ENCODE data around the gene CISD1. TPM values are rescaled to one million over a fixed set of nuclear protein-coding genes. Genes with fewer than 3 reads are reported as not detected.

CISD1 gene
- polyA plus RNA-seq, 2 donors: 9.0 to 33.2 TPM

DNA sequence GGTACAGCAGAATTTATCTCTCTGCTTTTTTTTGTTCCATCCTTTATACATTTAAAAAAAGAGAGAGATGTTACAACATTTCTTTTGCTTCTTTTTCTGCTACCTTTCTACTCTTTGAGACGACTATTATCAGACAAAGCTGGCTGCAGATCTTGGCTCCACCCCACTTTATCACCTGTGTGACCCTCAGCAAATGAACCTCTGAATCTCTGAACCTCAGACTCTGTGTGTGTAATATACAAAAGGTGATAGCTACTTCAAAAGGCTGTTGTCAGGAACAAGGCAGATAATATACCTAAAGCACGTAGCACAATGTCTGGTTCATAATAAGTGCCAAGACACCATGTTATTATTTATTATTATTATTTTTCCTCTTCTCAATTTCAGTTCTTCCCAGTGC, 33.3 kb downstream of the CISD1 start:
- WGBS, 2 donors: 40 to 46% methylated on average over 2 of the region's 2 CpGs
- no peak overlapping the region for H3K4me3 ChIP-seq (ENCODE audit: low read depth in 1 of 2, low read length in 2 of 2)
- H3K27ac ChIP-seq (ENCODE audit: low read depth in 2 of 2, low read length in 1 of 2): no peak overlapping the region
- H3K9me3 ChIP-seq (ENCODE audit: control insufficient read depth in 2 of 2, insufficient read depth in 1 of 2, low read depth in 1 of 2, low read length in 1 of 2): no peaks in the 10 kb centered on the region
- peaks cover 0 to 2% of the 10 kb centered on the region in 2 donors for H3K27me3 ChIP-seq (ENCODE audit: control insufficient read depth in 1 of 2, insufficient read depth in 2 of 2, low read length in 2 of 2)
- H3K36me3 ChIP-seq (ENCODE audit: control insufficient read depth in 2 of 2, insufficient read depth in 2 of 2, low read length in 1 of 2): no peaks in the 10 kb centered on the region
- no peaks in the 10 kb centered on the region for H3K4me1 ChIP-seq (ENCODE audit: control insufficient read depth in 2 of 2, insufficient read depth in 2 of 2, low read length in 1 of 2)

DNA sequence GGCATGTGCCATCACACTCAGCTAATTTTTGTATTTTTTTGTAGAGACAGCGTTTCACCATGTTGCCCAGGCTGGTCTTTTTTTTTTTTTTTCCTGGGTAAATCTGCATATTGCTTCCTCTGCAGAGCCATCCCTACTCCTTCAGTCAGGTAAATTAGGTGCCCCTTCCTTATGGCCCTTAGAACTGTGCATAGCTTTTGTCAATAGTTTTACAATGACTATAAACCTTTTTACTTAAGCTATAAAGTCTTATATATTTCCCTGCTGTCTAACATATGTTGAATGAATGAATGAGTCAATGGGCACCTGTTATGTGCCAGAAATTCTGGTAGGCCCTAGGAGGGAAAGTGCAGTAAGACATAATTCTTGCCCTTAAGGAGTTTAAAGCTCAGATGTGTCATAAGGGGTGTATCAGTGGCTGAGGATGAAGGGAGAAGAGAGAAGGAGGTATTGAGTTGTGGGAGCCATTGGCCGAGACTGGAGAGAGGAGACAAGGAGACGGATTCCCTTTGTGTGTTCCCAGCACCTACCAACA, 35.2 kb downstream of the CISD1 start:
- Histone ChIP-seq H3K4me1 (ENCODE audit: control insufficient read depth in 2 of 2, insufficient read depth in 2 of 2, low read length in 1 of 2) (no peaks in the 10 kb centered on the region), H3K36me3 (ENCODE audit: control insufficient read depth in 2 of 2, insufficient read depth in 2 of 2, low read length in 1 of 2) (no peaks in the 10 kb centered on the region), H3K27ac (ENCODE audit: low read depth in 2 of 2, low read length in 1 of 2) (no peak overlapping the region), H3K4me3 (ENCODE audit: low read depth in 1 of 2, low read length in 2 of 2) (no peak overlapping the region), H3K9me3 (ENCODE audit: control insufficient read depth in 2 of 2, insufficient read depth in 1 of 2, low read depth in 1 of 2, low read length in 1 of 2) (no peaks in the 10 kb centered on the region), H3K27me3 (ENCODE audit: control insufficient read depth in 1 of 2, insufficient read depth in 2 of 2, low read length in 2 of 2) (peaks cover 0 to 2% of the 10 kb centered on the region in 2 donors)
- WGBS, 2 donors: 83 to 94% methylated on average over 3 of the region's 3 CpGs

DNA sequence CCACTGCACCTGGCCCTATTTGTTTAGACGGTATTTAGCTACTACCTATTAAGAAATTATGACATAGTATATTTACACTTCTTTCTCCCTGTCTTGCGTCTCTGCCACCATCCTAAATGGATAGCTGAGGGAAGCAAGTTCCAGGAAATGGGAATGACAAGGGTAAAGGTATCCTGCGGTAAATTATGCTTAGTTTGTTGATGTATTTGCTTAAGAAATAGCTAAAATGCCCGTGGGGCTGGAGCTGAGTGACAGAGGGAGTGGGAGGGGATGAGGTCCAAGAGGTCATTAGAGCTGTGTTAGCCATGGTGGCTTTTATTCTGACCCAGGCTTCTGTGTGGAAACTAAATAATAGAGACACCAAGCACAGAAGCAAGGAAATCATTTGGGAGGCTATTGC, 36.9 kb downstream of the CISD1 start:
- Histone ChIP-seq H3K4me1 (ENCODE audit: control insufficient read depth in 2 of 2, insufficient read depth in 2 of 2, low read length in 1 of 2) (no peaks in the 10 kb centered on the region), H3K9me3 (ENCODE audit: control insufficient read depth in 2 of 2, insufficient read depth in 1 of 2, low read depth in 1 of 2, low read length in 1 of 2) (no peaks in the 10 kb centered on the region), H3K36me3 (ENCODE audit: control insufficient read depth in 2 of 2, insufficient read depth in 2 of 2, low read length in 1 of 2) (no peaks in the 10 kb centered on the region), H3K27me3 (ENCODE audit: control insufficient read depth in 1 of 2, insufficient read depth in 2 of 2, low read length in 2 of 2) (peaks cover 0 to 2% of the 10 kb centered on the region in 2 donors), H3K27ac (ENCODE audit: low read depth in 2 of 2, low read length in 1 of 2) (no peak overlapping the region), H3K4me3 (ENCODE audit: low read depth in 1 of 2, low read length in 2 of 2) (no peak overlapping the region)
- 52 to 53% methylated on average over 4 of the region's 4 CpGs for whole genome bisulfite sequencing, 2 donors

- peaks cover 0 to under 1% of the 10 kb centered on the region in 2 donors for H3K9me3 ChIP-seq (ENCODE audit: control insufficient read depth in 2 of 2, insufficient read depth in 1 of 2, low read depth in 1 of 2, low read length in 1 of 2)
- no peaks in the 10 kb centered on the region for H3K36me3 ChIP-seq (ENCODE audit: control insufficient read depth in 2 of 2, insufficient read depth in 2 of 2, low read length in 1 of 2)
- no peaks in the 10 kb centered on the region for H3K4me1 ChIP-seq (ENCODE audit: control insufficient read depth in 2 of 2, insufficient read depth in 2 of 2, low read length in 1 of 2)
- no peak overlapping the region for H3K27ac ChIP-seq (ENCODE audit: low read depth in 2 of 2, low read length in 1 of 2)
- peaks cover 0 to 2% of the 10 kb centered on the region in 2 donors for H3K27me3 ChIP-seq (ENCODE audit: control insufficient read depth in 1 of 2, insufficient read depth in 2 of 2, low read length in 2 of 2)
- H3K4me3 ChIP-seq (ENCODE audit: low read depth in 1 of 2, low read length in 2 of 2): no peak overlapping the region
- 91% methylated on average over 3 of the region's 3 CpGs for WGBS, 2 donors
Observed at GRCh38 chr10:58307676-58308075, 38.7 kb downstream of the CISD1 start.

GRCh38 chr10:58311026-58311425, 42.1 kb downstream of the CISD1 start:
- no peak overlapping the region for H3K27ac ChIP-seq (ENCODE audit: low read depth in 2 of 2, low read length in 1 of 2)
- no peaks in the 10 kb centered on the region for H3K36me3 ChIP-seq (ENCODE audit: control insufficient read depth in 2 of 2, insufficient read depth in 2 of 2, low read length in 1 of 2)
- H3K27me3 ChIP-seq (ENCODE audit: control insufficient read depth in 1 of 2, insufficient read depth in 2 of 2, low read length in 2 of 2): no peaks in the 10 kb centered on the region
- peaks cover 0 to 2% of the 10 kb centered on the region in 2 donors for H3K9me3 ChIP-seq (ENCODE audit: control insufficient read depth in 2 of 2, insufficient read depth in 1 of 2, low read depth in 1 of 2, low read length in 1 of 2)
- H3K4me1 ChIP-seq (ENCODE audit: control insufficient read depth in 2 of 2, insufficient read depth in 2 of 2, low read length in 1 of 2): no peaks in the 10 kb centered on the region
- no peak overlapping the region for H3K4me3 ChIP-seq (ENCODE audit: low read depth in 1 of 2, low read length in 2 of 2)

GRCh38 chr10:58316874-58317273, 47.9 kb downstream of the CISD1 start:
- no peaks in the 10 kb centered on the region for H3K4me1 ChIP-seq (ENCODE audit: control insufficient read depth in 2 of 2, insufficient read depth in 2 of 2, low read length in 1 of 2)
- H3K27ac ChIP-seq (ENCODE audit: low read depth in 2 of 2, low read length in 1 of 2): no peak overlapping the region
- no peaks in the 10 kb centered on the region for H3K27me3 ChIP-seq (ENCODE audit: control insufficient read depth in 1 of 2, insufficient read depth in 2 of 2, low read length in 2 of 2)
- no peaks in the 10 kb centered on the region for H3K36me3 ChIP-seq (ENCODE audit: control insufficient read depth in 2 of 2, insufficient read depth in 2 of 2, low read length in 1 of 2)
- H3K4me3 ChIP-seq (ENCODE audit: low read depth in 1 of 2, low read length in 2 of 2): no peak overlapping the region
- H3K9me3 ChIP-seq (ENCODE audit: control insufficient read depth in 2 of 2, insufficient read depth in 1 of 2, low read depth in 1 of 2, low read length in 1 of 2): peaks cover 0 to 2% of the 10 kb centered on the region in 2 donors

- Histone ChIP-seq H3K27me3 (ENCODE audit: control insufficient read depth in 1 of 2, insufficient read depth in 2 of 2, low read length in 2 of 2) (no peaks in the 10 kb centered on the region), H3K27ac (ENCODE audit: low read depth in 2 of 2, low read length in 1 of 2) (no peak overlapping the region), H3K4me1 (ENCODE audit: control insufficient read depth in 2 of 2, insufficient read depth in 2 of 2, low read length in 1 of 2) (no peaks in the 10 kb centered on the region), H3K36me3 (ENCODE audit: control insufficient read depth in 2 of 2, insufficient read depth in 2 of 2, low read length in 1 of 2) (no peaks in the 10 kb centered on the region), H3K4me3 (ENCODE audit: low read depth in 1 of 2, low read length in 2 of 2) (no peak overlapping the region), H3K9me3 (ENCODE audit: control insufficient read depth in 2 of 2, insufficient read depth in 1 of 2, low read depth in 1 of 2, low read length in 1 of 2) (no peaks in the 10 kb centered on the region)
- WGBS, 2 donors: 57 to 68% methylated on average over 2 of the region's 2 CpGs
Observed at GRCh38 chr10:58318346-58318745, 49.4 kb downstream of the CISD1 start.

- no peaks in the 10 kb centered on the region for H3K27me3 ChIP-seq (ENCODE audit: control insufficient read depth in 1 of 2, insufficient read depth in 2 of 2, low read length in 2 of 2)
- no peak overlapping the region for H3K4me3 ChIP-seq (ENCODE audit: low read depth in 1 of 2, low read length in 2 of 2)
Observed at GRCh38 chr10:58319599-58319998, 50.6 kb downstream of the CISD1 start.

DNA sequence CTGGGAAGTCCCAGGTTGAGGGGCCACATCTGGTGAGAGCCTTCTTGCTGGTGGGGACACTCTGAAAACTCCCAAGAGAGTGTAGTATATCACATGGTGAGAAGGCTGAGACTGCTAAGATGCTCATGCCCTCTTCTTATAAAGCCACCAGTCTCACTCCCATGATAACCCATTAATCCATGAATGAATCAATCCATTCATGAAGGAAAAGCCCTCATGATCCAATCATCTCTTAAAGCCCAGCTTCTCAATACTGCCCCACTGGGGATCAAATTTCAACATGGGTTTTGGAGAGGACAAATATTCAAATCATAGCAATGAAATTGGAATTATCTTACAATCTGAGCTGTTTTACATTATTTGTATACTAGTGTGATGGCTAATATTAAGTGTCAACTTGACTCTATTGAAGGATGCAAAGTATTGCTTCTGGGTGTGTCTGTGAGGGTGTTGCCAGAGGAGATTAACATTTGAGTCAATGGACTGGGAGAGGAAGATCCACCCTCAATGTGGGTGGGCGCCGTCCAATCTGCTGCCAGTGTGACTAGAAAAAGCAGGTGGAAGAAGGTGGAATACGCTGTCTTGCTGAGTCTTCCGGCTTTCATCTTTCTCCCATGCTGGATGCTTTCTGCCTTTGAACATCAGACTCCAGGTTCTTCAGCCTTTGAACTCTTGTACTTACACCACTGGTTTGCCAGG, 51.5 kb downstream of the CISD1 start:
- Histone ChIP-seq H3K4me1 (ENCODE audit: control insufficient read depth in 2 of 2, insufficient read depth in 2 of 2, low read length in 1 of 2) (no peaks in the 10 kb centered on the region), H3K4me3 (ENCODE audit: low read depth in 1 of 2, low read length in 2 of 2) (no peak overlapping the region), H3K27me3 (ENCODE audit: control insufficient read depth in 1 of 2, insufficient read depth in 2 of 2, low read length in 2 of 2) (no peaks in the 10 kb centered on the region), H3K27ac (ENCODE audit: low read depth in 2 of 2, low read length in 1 of 2) (no peak overlapping the region), H3K9me3 (ENCODE audit: control insufficient read depth in 2 of 2, insufficient read depth in 1 of 2, low read depth in 1 of 2, low read length in 1 of 2) (no peaks in the 10 kb centered on the region), H3K36me3 (ENCODE audit: control insufficient read depth in 2 of 2, insufficient read depth in 2 of 2, low read length in 1 of 2) (no peaks in the 10 kb centered on the region)
- 85 to 94% methylated on average over 4 of the region's 4 CpGs for WGBS, 2 donors

More at GRCh38 chr10:58319599-58319998, 50.6 kb downstream of the CISD1 start:
- Histone ChIP-seq H3K9me3 (ENCODE audit: control insufficient read depth in 2 of 2, insufficient read depth in 1 of 2, low read depth in 1 of 2, low read length in 1 of 2) (no peaks in the 10 kb centered on the region), H3K27ac (ENCODE audit: low read depth in 2 of 2, low read length in 1 of 2) (no peak overlapping the region), H3K4me1 (ENCODE audit: control insufficient read depth in 2 of 2, insufficient read depth in 2 of 2, low read length in 1 of 2) (no peaks in the 10 kb centered on the region), H3K36me3 (ENCODE audit: control insufficient read depth in 2 of 2, insufficient read depth in 2 of 2, low read length in 1 of 2) (no peaks in the 10 kb centered on the region)
- WGBS, 2 donors: 84 to 87% methylated on average over 1 of the region's 1 CpG

Data from esophagus (tissue), 2 donors.